IPS-18c (cell line): ENCODE data around the gene RAD51AP2.
"Not testable (repeated sequence)": the region's sequence is repeated elsewhere in the genome, so short reads cannot be mapped to it uniquely, and the experiment has no call there.

Experiments used
- H3K4me3 ChIP-seq: 2 replicates; pipeline ENCODE4 v1.7.0; 2013; ENCODE audit warnings: low read depth, mild to moderate bottlenecking, low read length, moderate library complexity; ENCODE audit not compliant: insufficient read depth
- H3K9me3 ChIP-seq: one replicate; pipeline ENCODE4 v1.6.1; 2013; ENCODE audit warnings: mild to moderate bottlenecking, low read length, moderate library complexity; ENCODE audit not compliant: control insufficient read depth, insufficient read depth

RAD51AP2 gene

GRCh38 chr2:17518212-17519154 is at the start of gene RAD51AP2:
Gene RAD51AP2 (minus strand): TSS chr2:17518440. CDS start chr2:17518415, 25 bp downstream.
- H3K4me3 ChIP-seq: peak within 1 kb of the TSS; percentile 49

GRCh38 chr2:17565726-17566125 is 47.5 kb upstream of the RAD51AP2 start:
- H3K9me3 ChIP-seq: not testable (repeated sequence)

More at GRCh38 chr2:17518212-17519154, at the start of gene RAD51AP2:
- no peaks in the 10 kb centered on the region for H3K9me3 ChIP-seq

GRCh38 chr2:17558878-17559277 is 40.6 kb upstream of the RAD51AP2 start:
- no peak overlapping the region for H3K4me3 ChIP-seq
- H3K9me3 ChIP-seq: no peaks in the 10 kb centered on the region

More at GRCh38 chr2:17565726-17566125, 47.5 kb upstream of the RAD51AP2 start:
- H3K4me3 ChIP-seq: not testable (repeated sequence)

GRCh38 chr2:17558053-17558452 is 39.8 kb upstream of the RAD51AP2 start:
- no peaks in the 10 kb centered on the region for H3K9me3 ChIP-seq
- H3K4me3 ChIP-seq: no peak overlapping the region

- H3K9me3 ChIP-seq: no peaks in the 10 kb centered on the region
- no peak overlapping the region for H3K4me3 ChIP-seq
Observed at GRCh38 chr2:17557596-17557995, 39.4 kb upstream of the RAD51AP2 start.

- H3K4me3 ChIP-seq: no peak overlapping the region
- H3K9me3 ChIP-seq: no peaks in the 10 kb centered on the region
Observed at GRCh38 chr2:17555150-17555549, 36.9 kb upstream of the RAD51AP2 start.

- Histone ChIP-seq H3K4me3 (no peak overlapping the region), H3K9me3 (no peaks in the 10 kb centered on the region)
Observed at GRCh38 chr2:17550907-17551306, 32.7 kb upstream of the RAD51AP2 start.

GRCh38 chr2:17547737-17548136 is 29.5 kb upstream of the RAD51AP2 start:
- H3K9me3 ChIP-seq: no peaks in the 10 kb centered on the region
- H3K4me3 ChIP-seq: no peak overlapping the region

- no peak overlapping the region for H3K4me3 ChIP-seq
- no peaks in the 10 kb centered on the region for H3K9me3 ChIP-seq
Observed at GRCh38 chr2:17547237-17547636, 29.0 kb upstream of the RAD51AP2 start.

- Histone ChIP-seq H3K9me3 (no peaks in the 10 kb centered on the region), H3K4me3 (no peak overlapping the region)
Observed at GRCh38 chr2:17545680-17546613, 27.7 kb upstream of the RAD51AP2 start.

- Histone ChIP-seq H3K4me3 (no peak overlapping the region), H3K9me3 (no peaks in the 10 kb centered on the region)
Observed at GRCh38 chr2:17544256-17544655, 26.0 kb upstream of the RAD51AP2 start.

GRCh38 chr2:17543848-17544247 is 25.6 kb upstream of the RAD51AP2 start:
- H3K4me3 ChIP-seq: peak overlapping the region; percentile 25
- H3K9me3 ChIP-seq: no peaks in the 10 kb centered on the region

GRCh38 chr2:17543131-17543660 is 25.0 kb upstream of the RAD51AP2 start:
- H3K4me3 ChIP-seq: peak overlapping the region; percentile 30
- H3K9me3 ChIP-seq: no peaks in the 10 kb centered on the region

GRCh38 chr2:17542471-17542870 is 24.2 kb upstream of the RAD51AP2 start:
- H3K4me3 ChIP-seq: no peak overlapping the region
- H3K9me3 ChIP-seq: no peaks in the 10 kb centered on the region

GRCh38 chr2:17541531-17541950 is 23.3 kb upstream of the RAD51AP2 start:
- H3K9me3 ChIP-seq: no peaks in the 10 kb centered on the region
- H3K4me3 ChIP-seq: peak overlapping the region; percentile 61

GRCh38 chr2:17540813-17541530 is 22.7 kb upstream of the RAD51AP2 start:
- Histone ChIP-seq H3K9me3 (no peaks in the 10 kb centered on the region), H3K4me3 (peak overlapping the region; percentile 61)
